PC-9 (cell line): ENCODE results near the gene ENPP3.

Experiments used
- CTCF ChIP-seq: fragments of 200-600 bp; sonication (generic); conservative IDR thresholded peaks from 2 replicates; pipeline ENCODE4 v1.6.1; 2017; ENCODE audit warnings: mixed run types, antibody characterized with exemption, mild to moderate bottlenecking, moderate library complexity
- EZH2 ChIP-seq: fragments of 200-600 bp; sonication (generic); IDR thresholded peaks from 2 replicates; pipeline ENCODE4 v1.8.0; 2017; ENCODE audit warnings: antibody characterized with exemption, low read depth

GRCh38 chr6:131640100-131640499 is 3.0 kb downstream of the ENPP3 start:
- TF ChIP-seq CTCF, result no peak
- TF ChIP-seq EZH2, result no peak
